H1 (cell line): ENCODE data around the gene INTS6. TPM values are rescaled to one million over a fixed set of nuclear protein-coding genes. Genes with fewer than 3 reads are reported as not detected.

ENCODE experiments used
- BACH1 ChIP-seq: IDR thresholded peaks from 2 replicates; pipeline ENCODE4 v1.6.1; 2012; ENCODE audit warnings: low read length, improper control_type of control experiment
- CEBPB ChIP-seq: IDR thresholded peaks from 2 replicates; pipeline ENCODE4 v1.6.1; 2012; ENCODE audit warnings: low read depth, low read length
- CTBP2 ChIP-seq: IDR thresholded peaks from 2 replicates; pipeline ENCODE4 v1.7.0; 2011; ENCODE audit warnings: borderline replicate concordance, mild to moderate bottlenecking, moderate library complexity, mixed read lengths, low read length; ENCODE audit not compliant: insufficient read depth, insufficient read length
- NANOG ChIP-seq: IDR thresholded peaks from 2 replicates; pipeline ENCODE4 v1.6.1; 2011; ENCODE audit warnings: low read length, low read depth, mild to moderate bottlenecking, inconsistent platforms; ENCODE audit not compliant: insufficient read depth, poor library complexity, severe bottlenecking
- NRF1 ChIP-seq: IDR thresholded peaks from 2 replicates; pipeline ENCODE4 v1.6.1; 2011; ENCODE audit warnings: mild to moderate bottlenecking, low read depth, low read length, improper control_type of control experiment
- PHF8 ChIP-seq: fragments of 200-600 bp; sonication (generic); conservative IDR thresholded peaks from 2 replicates; pipeline ENCODE4 v1.7.1; 2012; ENCODE audit warnings: low read depth, mild to moderate bottlenecking, inconsistent platforms, low read length, moderate library complexity
- POLR2AphosphoS5 ChIP-seq: IDR thresholded peaks from 2 replicates; pipeline ENCODE4 v1.6.1; 2011; ENCODE audit warnings: low read depth, low read length
- RFX5 ChIP-seq: IDR thresholded peaks from 2 replicates; pipeline ENCODE4 v1.6.1; 2011; ENCODE audit warnings: low read depth, low read length, improper control_type of control experiment, borderline replicate concordance
- SIN3A ChIP-seq, 2 experiments: IDR thresholded peaks in 1 of 2; conservative IDR thresholded peaks in 1 of 2; 2 replicates each; pipeline ENCODE4 v1.6.1; 2011 to 2012; ENCODE audit warnings: low read length in 2 of 2, improper control_type of control experiment in 1 of 2, low read depth in 1 of 2, mild to moderate bottlenecking in 1 of 2
- SIX5 ChIP-seq: IDR thresholded peaks from 2 replicates; pipeline ENCODE4 v1.6.1; 2011; ENCODE audit warnings: mild to moderate bottlenecking, low read depth, low read length
- polyA plus RNA-seq, 7 experiments: library from polyadenylated mRNA; depleted of rRNA in 3 of 7; stranded (reverse) in 5 of 7; unstranded in 2 of 7; fragments of >200 nt in 5 of 7; fragments of 200-250 nt in 2 of 7; gene quantifications; 1 replicate in 5 of 7; 2 replicates in 1 of 7; 4 replicates in 1 of 7; pipeline versions ENCODE4 v1.2.1 to v1.2.3, GENCODE V29; 2011 to 2013; ENCODE audit warnings: missing spikeins in 2 of 7, mixed read lengths in 2 of 7
- total RNA-seq: library from RNA; stranded (reverse); fragmentation: NEBNext Ultra II Directional; extraction: Animal tissue kit (Norgen Biotek cat#: 25700); gene quantifications from 2 replicates; pipeline ENCODE4 v1.2.1, GENCODE V29; 2021
- TF ChIP-seq, protein P1 (sequence below): fragments of 300-600 bp; sonication (generic); IDR thresholded peaks from 2 replicates; pipeline ENCODE4 v1.7.1; 2012; ENCODE audit warnings: low read length, moderate library complexity, mild to moderate bottlenecking, inconsistent platforms; ENCODE audit not compliant: insufficient replicate concordance

The INTS6 gene
- total and polyA plus RNA-seq, 2 of the 8 experiments (the other 6 are each of a cell fraction or from before 2014, with no cell fraction given): 12.6 to 42.8 TPM

- TF ChIP-seq, protein P1, sequence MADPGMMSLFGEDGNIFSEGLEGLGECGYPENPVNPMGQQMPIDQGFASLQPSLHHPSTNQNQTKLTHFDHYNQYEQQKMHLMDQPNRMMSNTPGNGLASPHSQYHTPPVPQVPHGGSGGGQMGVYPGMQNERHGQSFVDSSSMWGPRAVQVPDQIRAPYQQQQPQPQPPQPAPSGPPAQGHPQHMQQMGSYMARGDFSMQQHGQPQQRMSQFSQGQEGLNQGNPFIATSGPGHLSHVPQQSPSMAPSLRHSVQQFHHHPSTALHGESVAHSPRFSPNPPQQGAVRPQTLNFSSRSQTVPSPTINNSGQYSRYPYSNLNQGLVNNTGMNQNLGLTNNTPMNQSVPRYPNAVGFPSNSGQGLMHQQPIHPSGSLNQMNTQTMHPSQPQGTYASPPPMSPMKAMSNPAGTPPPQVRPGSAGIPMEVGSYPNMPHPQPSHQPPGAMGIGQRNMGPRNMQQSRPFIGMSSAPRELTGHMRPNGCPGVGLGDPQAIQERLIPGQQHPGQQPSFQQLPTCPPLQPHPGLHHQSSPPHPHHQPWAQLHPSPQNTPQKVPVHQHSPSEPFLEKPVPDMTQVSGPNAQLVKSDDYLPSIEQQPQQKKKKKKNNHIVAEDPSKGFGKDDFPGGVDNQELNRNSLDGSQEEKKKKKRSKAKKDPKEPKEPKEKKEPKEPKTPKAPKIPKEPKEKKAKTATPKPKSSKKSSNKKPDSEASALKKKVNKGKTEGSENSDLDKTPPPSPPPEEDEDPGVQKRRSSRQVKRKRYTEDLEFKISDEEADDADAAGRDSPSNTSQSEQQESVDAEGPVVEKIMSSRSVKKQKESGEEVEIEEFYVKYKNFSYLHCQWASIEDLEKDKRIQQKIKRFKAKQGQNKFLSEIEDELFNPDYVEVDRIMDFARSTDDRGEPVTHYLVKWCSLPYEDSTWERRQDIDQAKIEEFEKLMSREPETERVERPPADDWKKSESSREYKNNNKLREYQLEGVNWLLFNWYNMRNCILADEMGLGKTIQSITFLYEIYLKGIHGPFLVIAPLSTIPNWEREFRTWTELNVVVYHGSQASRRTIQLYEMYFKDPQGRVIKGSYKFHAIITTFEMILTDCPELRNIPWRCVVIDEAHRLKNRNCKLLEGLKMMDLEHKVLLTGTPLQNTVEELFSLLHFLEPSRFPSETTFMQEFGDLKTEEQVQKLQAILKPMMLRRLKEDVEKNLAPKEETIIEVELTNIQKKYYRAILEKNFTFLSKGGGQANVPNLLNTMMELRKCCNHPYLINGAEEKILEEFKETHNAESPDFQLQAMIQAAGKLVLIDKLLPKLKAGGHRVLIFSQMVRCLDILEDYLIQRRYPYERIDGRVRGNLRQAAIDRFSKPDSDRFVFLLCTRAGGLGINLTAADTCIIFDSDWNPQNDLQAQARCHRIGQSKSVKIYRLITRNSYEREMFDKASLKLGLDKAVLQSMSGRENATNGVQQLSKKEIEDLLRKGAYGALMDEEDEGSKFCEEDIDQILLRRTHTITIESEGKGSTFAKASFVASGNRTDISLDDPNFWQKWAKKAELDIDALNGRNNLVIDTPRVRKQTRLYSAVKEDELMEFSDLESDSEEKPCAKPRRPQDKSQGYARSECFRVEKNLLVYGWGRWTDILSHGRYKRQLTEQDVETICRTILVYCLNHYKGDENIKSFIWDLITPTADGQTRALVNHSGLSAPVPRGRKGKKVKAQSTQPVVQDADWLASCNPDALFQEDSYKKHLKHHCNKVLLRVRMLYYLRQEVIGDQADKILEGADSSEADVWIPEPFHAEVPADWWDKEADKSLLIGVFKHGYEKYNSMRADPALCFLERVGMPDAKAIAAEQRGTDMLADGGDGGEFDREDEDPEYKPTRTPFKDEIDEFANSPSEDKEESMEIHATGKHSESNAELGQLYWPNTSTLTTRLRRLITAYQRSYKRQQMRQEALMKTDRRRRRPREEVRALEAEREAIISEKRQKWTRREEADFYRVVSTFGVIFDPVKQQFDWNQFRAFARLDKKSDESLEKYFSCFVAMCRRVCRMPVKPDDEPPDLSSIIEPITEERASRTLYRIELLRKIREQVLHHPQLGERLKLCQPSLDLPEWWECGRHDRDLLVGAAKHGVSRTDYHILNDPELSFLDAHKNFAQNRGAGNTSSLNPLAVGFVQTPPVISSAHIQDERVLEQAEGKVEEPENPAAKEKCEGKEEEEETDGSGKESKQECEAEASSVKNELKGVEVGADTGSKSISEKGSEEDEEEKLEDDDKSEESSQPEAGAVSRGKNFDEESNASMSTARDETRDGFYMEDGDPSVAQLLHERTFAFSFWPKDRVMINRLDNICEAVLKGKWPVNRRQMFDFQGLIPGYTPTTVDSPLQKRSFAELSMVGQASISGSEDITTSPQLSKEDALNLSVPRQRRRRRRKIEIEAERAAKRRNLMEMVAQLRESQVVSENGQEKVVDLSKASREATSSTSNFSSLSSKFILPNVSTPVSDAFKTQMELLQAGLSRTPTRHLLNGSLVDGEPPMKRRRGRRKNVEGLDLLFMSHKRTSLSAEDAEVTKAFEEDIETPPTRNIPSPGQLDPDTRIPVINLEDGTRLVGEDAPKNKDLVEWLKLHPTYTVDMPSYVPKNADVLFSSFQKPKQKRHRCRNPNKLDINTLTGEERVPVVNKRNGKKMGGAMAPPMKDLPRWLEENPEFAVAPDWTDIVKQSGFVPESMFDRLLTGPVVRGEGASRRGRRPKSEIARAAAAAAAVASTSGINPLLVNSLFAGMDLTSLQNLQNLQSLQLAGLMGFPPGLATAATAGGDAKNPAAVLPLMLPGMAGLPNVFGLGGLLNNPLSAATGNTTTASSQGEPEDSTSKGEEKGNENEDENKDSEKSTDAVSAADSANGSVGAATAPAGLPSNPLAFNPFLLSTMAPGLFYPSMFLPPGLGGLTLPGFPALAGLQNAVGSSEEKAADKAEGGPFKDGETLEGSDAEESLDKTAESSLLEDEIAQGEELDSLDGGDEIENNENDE: no peak
- TF ChIP-seq SIN3A (conservative IDR thresholded peaks at IDR 0.05 in 1 of 2, IDR thresholded peaks at IDR 0.05 in 1 of 2; ENCODE audit: low read depth in 1 of 2, low read length in 2 of 2) (no peak), NRF1 (no peak), CTBP2 (no peak), NANOG (no peak), PHF8 (no peak), RFX5 (no peak), CEBPB (no peak), POLR2AphosphoS5 (no peak), SIX5 (no peak), BACH1 (no peak)
Observed at GRCh38 chr13:51397262-51397941, 55.4 kb downstream of the INTS6 start (continued).
